ENCODE results near the gene HOPX. TPM values are rescaled to one million over a fixed set of nuclear protein-coding genes. Genes with fewer than 3 reads are reported as not detected.
"Not testable (repeated sequence)": the region's sequence is repeated elsewhere in the genome, so short reads cannot be mapped to it uniquely, and the experiment has no call there.

Gene HOPX
- total RNA-seq, 1 experiment from 2014 or later: not detected

DNA sequence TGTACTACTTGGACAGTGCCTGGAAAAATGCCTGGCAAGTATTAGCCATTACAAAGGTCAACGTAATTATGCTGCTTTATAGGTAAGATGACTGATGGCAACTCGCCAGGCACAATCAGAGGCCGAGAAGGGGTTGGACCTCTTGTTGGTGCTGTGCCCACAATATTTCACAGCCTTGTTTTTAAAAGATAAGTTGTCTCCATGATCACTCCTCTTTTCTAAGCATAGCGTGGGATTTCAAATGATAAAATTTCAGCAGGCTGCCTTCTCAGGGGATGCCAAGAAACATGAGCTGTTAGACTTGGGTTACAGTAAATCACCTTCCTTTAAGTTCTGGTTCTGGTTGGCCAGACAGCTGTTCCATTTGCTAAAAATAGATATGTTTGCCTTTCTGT, 26.9 kb downstream of the HOPX start:
- DNase-seq (ENCODE audit: low read depth): no peak

DNA sequence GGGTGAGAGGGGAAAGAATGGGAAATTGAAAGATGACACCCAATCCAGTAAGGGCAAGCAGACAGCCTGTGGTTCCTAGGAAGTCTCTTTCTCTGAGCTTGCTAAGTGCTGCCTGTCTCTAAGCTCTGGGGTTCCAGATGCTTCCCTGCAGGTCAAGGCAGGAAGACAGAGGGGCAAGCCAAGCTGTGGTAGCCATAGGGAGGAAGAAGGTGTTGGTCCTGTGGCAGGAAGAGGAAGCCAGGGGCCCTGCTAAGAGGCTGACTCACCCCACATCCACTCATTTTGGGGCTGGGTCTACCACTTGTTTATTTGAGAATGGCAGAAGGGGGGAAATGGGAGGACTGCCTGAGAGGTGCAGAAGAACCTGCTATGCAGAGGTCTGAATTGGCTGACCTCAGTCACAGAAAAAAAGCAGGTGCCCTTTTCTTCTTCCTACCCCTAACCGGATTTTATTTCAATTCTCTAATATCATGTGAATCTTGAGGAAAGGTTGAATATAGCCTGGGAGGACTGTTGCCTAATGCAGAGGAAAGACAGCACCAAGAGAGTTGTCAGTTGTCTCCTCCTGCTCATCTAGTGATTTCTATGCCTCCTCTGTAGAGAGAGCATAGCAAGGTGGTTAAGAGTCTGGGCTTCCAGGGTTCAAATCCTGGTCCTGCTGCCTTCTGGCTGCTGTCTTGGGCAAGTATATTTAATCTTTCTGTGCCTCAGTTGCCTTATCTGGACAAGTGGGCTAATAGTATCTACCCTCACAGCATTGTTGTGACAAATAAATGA, 27.4 kb downstream of the HOPX start:
- peak; percentile 33 for DNase-seq (ENCODE audit: low read depth)

DNA sequence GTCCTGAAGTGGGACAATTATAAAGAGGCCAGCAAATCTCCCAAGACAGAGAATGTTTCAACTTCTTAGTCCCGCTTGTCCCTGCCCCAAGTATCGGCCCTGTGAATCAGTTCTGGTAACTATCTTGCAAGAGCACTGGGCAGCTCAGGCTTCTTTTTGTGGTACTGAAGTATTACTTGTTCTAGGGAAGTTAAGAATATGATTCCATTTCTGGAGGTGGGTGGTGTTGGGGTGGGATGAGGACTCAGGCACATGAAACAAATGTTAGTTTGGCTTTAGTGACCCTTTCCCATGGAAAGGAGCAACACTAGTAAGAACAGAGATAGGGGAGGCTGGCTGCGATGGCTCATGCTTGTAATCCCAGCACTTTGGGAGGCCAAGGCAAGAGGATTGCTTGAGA, 28.9 kb downstream of the HOPX start:
- no peak for DNase-seq (ENCODE audit: low read depth)

DNA sequence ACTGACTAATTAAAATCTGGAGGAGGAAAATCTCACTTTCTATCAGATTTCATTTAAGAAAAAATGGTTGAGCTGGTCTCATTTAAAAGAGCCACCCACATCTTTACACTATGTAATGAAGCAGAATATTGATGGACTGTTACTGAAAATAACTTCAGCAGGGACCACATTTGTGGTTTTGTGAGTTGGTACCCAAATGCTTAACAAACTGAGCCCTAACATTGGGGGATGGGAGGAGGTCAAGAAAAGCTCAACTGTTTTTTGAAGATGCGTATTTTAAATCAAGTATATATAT, 30.1 kb downstream of the HOPX start:
- DNase-seq (ENCODE audit: low read depth): no peak

DNA sequence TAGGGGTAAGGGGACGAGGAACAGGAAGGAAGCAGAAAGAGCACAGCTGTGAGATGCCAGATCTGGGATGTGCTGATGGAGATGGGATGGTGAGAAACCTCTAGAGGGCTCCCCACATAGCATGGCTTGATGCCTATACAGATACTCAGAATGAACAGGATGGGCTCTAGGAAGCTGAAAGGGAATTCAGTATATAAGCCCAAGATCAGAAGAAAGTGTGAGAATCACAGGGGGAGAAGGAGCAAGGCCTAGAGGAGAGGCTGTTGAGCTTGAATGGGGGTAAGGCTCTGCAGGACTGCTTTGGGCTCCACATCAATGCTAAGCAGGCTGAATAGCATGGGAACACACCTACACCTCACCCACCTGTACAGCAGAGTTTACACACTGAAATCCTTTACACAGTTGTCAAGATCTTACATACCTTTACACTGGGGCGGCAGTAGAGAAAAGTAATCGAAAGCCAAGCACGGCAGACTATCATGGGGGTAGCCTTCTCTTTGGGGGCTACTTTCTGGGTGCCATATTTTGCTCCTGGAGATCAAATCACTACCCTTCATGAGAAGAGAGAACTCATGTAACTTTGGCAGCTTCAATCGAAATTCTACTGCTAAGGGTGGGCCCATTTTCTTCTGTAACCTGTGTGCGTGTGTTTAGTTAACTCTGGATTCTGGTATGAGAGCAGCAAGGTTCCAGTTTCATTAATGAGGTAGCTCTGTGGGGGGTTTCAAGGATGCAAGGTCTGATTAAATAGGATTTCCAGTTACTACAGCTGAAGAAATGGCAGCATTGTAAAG, 30.6 kb downstream of the HOPX start:
- DNase-seq (ENCODE audit: low read depth): no peak

DNA sequence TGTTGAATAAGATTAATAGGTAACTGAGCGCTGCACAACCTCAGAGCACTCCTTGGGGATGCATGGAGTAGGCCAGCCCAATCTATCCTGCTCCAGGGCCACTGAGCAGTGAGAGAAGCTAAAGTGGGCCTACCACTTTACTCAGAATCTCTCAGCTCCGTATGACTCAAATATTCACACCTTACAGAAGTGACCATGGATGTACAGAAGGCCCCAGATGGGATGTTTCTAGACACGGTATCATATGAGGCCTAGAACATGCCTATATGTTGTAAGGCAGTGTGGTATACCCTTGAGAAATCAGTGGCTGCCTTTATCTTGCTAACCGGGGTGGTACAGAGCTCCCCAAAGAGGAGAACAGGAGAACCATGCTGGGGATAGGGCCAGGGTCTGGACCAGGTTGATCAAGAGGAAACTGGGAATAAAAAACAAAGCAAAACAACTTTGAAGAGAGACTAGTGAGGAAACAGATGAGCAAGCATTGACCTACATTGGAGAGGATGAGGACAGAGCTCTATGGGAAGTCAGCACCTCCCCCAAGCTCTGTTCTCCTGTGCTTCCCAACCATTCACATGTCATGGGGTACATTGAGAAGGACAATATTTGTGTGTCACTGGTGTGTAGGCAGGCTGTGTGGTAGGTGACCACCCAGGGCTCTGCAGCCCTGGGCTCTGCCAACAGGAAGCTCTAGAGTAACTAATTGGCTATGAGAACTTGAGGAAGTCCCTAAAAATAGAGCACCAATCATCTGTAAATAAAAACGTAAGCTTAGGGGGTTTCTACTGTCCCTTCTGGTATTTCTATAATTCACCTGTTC, 31.4 kb downstream of the HOPX start:
- no peak for DNase-seq (ENCODE audit: low read depth)

DNA sequence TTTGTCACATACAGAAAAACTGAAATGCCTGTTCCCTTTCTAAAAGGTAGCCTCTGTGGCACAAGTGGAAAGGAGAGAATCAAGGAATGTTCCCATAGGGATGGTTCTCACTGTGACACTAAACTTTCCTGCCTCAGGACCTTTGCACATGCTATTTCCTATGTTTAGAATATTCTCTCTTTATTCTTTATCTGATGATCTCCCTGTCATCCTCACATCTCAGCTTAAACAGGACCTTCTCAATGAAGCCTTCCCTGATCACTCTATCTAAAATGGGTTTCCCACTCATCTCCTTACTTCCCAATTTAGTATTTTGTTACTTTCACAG, 32.3 kb downstream of the HOPX start:
- DNase-seq (ENCODE audit: low read depth): no peak

DNA sequence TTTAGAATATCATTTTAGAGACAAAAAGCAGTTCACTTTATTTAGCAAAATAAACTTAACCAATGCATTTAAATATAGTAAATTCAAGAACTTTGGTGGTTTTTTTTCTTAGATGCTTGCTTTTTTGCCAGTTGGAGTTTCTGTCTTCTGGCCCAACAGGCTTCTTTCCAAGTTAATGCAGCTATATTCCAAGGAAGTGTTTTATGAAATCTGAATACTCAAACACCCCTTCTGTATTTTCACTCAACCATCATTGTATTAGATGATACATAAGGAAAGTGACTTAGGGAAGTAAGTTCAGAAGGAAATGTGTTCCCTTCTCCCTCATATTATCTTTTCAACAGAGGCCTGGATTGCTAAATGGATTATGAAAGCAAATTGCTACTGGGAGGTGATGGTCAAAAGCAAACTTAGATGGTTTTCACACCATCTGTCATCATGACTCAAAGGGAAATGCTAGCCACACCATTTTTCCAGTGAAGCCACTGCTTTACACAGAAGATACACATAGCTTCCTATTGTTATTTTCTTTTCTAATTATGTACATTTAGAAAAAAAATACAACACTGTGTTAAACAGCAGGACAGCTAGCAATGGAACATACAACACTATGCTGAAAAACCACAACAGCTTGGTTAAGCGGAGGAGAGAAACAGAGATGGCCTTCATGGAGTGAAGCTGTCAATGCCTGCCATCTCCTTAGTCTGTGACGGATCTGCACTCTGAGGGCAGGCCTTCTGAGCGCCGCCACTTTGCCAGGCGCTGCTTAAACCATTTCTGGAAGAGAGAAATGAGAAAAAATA, 32.9 kb downstream of the HOPX start:
- no peak for DNase-seq (ENCODE audit: low read depth)

DNA sequence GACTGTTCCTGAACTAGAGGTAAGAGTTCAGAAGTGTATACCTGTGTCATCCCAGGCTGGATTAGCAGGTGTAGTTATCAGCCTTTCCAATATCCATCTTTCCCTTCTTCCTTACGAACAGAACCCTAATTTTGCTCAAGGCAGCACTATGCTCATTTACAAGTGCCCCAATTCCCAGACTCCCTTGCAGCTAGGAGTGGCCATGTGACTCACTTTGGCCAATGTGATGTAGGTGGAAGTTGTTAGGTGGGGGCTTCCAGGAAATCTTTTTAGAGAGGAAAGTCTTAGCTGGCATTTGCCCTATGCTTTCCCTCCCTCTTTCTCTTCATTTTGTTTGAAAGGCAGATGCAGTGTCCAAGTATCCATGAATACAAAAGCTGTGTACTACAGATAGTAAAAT, 34.8 kb downstream of the HOPX start:
- no peak for DNase-seq (ENCODE audit: low read depth)

DNA sequence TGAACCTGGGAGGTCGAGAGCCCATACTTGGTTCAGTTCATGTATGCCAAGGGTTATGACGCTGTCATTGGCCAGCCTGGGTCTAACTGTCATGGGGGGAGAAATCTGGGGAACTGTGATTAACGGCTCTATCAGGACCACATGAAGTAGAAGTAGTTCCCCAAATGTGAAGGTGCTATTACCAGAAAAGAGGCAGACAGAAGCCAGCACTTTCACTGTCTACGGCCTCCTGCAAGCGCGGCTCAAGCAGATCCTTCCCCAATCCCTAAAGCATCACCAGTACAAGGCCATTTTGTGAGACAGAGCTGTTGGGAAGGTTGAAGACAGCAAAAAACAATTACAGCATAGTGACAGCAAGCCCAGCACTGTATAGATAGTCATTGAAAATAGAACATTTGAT, 37.5 kb downstream of the HOPX start:
- no peak for DNase-seq (ENCODE audit: low read depth)

DNA sequence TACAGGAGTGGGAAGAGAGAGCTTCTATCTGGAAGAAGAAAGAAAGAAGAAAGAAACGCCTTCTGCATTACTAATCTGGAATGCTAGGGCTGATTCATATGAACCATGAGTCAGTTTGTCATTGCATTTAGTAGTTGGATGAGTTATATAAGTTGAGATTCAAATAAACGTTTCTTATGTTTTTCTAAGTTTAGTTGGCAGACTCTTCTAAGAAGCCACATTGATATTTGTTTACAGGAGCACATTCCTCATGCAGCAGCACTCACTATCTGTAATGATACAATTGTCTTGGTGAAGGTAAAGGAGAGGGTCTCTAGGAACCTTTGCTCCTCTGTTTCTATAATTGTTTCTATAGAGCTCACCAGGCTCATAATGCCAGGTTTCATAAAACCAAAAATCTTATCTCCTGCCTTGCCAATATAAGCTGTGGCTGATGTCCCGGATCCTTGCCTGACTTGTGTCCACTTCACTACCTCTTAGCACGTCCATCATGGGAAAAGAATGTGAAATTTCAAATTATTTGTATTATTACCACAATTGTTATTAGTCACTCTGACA, 39.5 kb downstream of the HOPX start:
- DNase-seq (ENCODE audit: low read depth): peak; percentile 66

DNA sequence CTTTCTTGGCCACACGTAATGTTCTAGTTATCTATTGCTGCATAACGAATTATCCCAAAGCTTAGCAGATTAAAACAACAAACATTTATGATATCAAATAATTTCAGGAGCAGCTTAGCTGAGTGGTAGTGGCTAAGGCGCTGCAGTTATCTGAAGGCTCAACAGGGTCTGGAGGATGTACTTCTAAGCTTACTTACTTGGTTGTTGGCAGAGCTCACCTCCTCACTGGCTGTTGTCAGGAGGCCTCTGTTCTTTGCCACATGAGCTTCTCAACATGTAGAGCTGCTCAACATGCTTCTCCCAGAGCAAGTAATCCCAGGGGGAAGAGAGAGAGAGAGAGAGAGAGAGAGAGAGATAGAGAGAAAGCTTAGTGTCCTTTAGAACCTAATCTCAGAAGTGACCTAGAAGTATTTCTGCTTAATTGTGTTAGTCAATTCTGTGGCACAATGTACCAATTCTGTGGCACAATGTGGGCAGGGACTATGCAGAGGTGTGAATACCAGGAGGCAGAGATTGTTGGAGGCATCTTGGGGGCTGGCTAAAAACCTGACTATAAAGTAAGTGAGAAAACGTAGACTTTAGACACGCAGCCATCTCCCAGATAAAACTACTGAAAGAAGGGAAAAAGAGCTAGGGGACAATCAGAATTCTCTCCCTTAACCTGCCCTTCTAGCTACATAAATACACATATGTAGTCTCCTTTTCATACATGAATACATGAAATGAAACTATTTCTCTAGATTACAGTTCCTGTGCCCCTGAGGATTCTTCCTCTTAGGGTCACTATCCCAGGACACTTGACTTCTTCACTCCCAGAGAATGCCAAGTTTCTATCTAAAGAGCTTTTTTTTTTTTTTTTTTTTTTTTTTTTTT, 40.2 kb downstream of the HOPX start:
- no peak for DNase-seq (ENCODE audit: low read depth)

DNA sequence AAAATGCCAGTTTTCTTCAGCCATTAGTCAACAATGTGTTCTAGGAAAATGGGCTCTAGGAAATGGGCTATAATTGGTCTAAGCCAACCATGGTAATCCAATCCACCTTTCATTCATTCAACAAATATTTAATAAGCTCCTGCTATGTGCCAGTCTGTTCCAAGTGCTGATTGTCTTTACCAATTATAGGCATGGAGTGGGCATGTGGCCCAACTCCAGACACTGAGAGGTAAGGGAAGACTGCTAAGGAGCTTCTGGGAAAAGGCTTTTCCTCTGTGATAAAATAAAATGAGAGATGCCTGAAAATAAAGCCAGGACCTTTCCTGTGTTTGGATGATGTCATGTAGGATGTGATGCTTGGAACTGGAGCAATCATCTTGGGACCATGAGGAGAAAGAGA, 43.3 kb downstream of the HOPX start:
- DNase-seq (ENCODE audit: low read depth): no peak

DNA sequence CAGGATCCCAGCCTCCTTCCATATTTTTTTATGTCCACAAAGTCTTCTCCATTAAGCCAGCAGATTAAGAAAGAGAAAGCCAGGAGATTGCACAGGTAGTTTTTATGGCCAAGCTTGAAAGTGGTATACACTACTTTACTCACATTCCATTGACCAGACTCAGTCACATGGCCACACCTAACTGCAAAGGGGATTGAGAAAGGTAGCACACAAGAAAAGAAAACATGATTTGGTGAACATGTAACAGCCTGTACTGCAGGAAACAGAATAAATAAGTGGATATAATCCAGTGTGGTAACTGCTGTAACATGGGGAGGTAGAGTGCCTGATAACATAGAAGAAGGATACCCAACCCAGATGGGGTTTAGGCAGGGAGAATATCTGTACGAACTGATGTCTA, 43.9 kb downstream of the HOPX start:
- no peak for DNase-seq (ENCODE audit: low read depth)

DNA sequence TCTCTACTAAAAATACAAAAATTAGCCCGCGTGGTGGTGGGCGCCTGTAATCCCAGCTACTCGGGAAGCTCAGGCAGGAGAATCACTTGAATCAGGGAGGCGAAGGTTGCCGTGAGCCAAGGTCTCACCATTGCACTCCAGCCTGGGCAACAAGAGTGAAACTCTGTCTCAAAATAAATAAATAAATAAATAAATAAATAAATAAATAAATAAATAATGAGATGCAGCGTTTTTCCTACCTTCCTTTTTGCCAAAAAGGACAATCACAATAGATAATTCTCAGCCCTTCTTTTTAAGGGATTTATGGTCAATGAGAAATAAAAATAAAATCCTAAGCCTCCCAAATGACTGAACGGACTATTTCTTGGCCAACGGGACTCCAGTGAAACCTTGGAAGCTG, 46.1 kb downstream of the HOPX start:
- not testable (repeated sequence) for DNase-seq (ENCODE audit: low read depth)

DNA sequence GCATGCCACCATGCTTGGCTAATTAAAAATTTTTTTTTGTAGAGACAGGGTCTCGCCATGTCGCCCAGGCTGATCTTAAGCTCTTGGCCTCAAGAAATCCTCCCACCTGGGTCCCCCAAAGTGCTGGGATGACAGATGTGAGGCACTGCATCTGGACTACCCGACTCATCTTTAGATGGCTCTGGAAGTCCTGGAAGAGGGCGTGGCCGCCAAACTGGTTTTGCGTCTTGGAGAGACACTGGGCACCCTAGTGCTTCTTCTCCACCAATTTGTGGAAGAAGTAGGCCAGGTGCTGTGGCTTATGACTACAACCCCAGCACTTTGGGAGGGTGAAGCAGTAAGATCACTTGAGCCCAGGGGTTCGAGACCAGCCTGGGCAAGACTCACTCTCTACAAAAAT, 47.6 kb downstream of the HOPX start:
- DNase-seq (ENCODE audit: low read depth): no peak

DNA sequence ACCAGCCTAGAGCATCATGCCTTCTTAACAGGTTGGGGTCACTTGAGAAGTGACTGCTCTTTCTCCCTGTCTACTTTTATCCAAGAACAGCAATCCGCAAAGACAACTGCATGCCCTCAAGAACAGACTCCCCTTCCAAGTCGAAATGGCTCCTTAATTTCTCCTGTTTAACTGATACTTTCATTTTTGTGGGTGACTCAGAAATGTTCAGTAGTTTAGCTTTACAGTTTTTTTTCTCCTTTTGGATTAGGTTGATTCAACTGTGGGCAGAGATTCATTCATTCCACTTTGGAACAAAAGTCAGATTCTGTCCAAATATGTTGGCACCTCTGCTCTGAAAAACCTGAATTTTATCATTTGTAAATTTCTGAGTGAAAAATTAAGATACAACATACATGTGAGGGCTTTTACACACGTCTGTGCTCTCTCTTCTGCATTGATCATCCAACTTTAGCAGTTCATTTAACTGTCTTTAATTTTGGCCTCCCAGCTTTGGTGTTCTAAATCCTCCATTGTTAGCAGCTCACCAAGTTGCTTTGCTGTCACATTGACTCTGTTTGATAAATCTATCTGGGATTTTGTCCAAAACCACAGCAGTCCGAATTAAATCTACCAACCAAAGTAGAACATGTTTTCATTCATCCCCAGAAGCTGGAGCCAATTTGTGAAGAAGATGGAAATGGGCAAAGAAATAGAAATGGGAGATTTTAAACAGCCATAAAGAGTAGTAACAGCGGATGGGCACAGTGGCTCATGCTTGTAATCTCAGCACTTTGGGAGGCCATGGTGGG, 50.0 kb downstream of the HOPX start:
- no peak for DNase-seq (ENCODE audit: low read depth)

DNA sequence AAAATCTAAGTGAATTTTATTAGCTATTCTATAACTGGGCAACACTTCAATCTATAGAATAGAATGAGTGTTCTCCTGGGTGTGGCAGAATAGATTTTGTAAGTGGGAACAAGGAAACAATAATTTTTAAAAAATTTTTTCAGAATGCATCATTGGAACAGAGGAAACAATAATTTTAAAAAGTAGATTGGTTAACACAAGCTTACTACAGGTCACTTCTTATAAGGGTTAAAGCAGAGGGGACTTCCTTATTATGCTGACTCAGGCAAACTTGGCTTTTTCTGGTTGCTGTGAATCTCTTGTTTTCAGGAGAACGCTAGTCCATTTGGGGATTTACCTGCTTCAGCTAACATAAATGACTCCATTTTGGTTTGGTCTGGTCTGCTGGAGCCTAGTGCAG, 52.5 kb downstream of the HOPX start:
- no peak for DNase-seq (ENCODE audit: low read depth)

DNA sequence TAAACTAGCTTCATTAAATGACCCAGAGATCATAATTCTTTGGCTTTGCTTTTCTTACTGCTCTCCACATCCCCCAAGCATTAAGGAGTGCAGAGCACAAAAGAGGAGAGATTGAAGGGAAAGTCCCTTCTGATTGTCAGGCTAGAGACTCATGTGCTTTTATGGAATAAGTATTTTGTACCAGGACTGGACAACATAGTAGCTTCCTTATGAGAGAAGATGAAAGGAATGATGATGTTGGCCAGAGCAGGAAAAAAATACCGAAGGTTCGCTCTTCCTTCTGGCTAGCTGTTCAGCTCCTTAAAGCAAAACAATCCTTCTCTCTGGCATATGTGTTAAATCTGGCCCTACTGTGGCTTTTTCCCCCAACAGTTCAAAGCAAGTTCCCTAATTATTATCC, 53.1 kb downstream of the HOPX start:
- DNase-seq (ENCODE audit: low read depth): no peak

DNA sequence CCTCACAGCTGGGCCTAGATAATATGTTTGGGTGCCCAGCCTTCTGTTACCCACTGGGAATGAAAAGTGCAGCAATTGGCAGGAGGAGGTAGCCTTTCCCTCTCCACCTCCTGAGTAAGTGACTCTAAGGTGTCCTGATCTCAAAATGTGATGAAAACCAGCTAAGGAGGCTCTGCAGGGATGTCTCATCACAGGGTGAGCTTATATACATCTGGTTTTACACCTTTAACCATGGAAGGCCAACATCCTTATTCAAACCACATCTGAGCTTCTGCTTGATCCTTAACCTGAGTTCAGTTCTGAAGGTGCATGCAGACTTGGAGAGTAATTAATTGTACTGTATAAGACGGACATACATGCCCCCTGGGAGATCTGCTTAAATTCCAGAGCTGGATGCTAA, 53.7 kb downstream of the HOPX start:
- no peak for DNase-seq (ENCODE audit: low read depth)
